CD4-positive, CD25-positive, alpha-beta regulatory T cell (primary cell): ENCODE measurements around the gene RRAGD. TPM values are rescaled to one million over a fixed set of nuclear protein-coding genes. Genes with fewer than 3 reads are reported as not detected.
A peak's percentile ranks its signal among the peaks of the same experiment; 100 is the strongest.

Experiments
- ATAC-seq, 2 donors: fragments of 150-1000 bp; cut with Tn5 transposase; one replicate each; pipeline ENCODE4 v1.10.0; 2021; ENCODE audit warnings: low read depth in 2 of 2, moderate number of reproducible peaks in 2 of 2, moderate library complexity in 1 of 2
- DNase-seq, 3 donors: peaks; one replicate each; pipeline versions ENCODE4 v3.0.0 to v3.0.0-alpha.2; 2012 to 2022; ENCODE audit warnings: mixed read lengths in 1 of 3
- H3K27ac ChIP-seq: one replicate; pipeline ENCODE4 v1.7.0; 2013; ENCODE audit warnings: mild to moderate bottlenecking, low read length; ENCODE audit not compliant: insufficient read depth, poor library complexity, severe bottlenecking
- H3K27me3 ChIP-seq: one replicate; pipeline ENCODE4 v1.7.0; 2013; ENCODE audit warnings: low read length; ENCODE audit not compliant: control insufficient read depth, insufficient read depth
- H3K36me3 ChIP-seq: one replicate; pipeline ENCODE4 v1.7.0; 2013; ENCODE audit warnings: mild to moderate bottlenecking, low read length, moderate library complexity; ENCODE audit not compliant: control insufficient read depth, insufficient read depth
- H3K4me1 ChIP-seq: 2 replicates; pipeline ENCODE4 v1.7.0; 2013; ENCODE audit warnings: mild to moderate bottlenecking, low read length; ENCODE audit not compliant: insufficient read depth, control insufficient read depth, poor library complexity, severe bottlenecking
- H3K4me3 ChIP-seq: one replicate; pipeline ENCODE4 v1.7.0; 2013; ENCODE audit warnings: low read depth, mild to moderate bottlenecking, low read length, moderate library complexity
- H3K9me3 ChIP-seq, 2 experiments: 1 replicate in 1 of 2; 2 replicates in 1 of 2; pipeline ENCODE4 v1.7.0; 2013; ENCODE audit warnings: low read length in 2 of 2, mild to moderate bottlenecking in 1 of 2, moderate library complexity in 1 of 2; ENCODE audit not compliant: control insufficient read depth in 2 of 2
- H3K27ac Mint-ChIP-seq, 3 donors: one replicate each; pipeline ENCODE4 v1.8.0; 2020 to 2022; ENCODE audit warnings: mild to moderate bottlenecking in 3 of 3, mixed read lengths in 3 of 3, moderate library complexity in 2 of 3
- H3K27me3 Mint-ChIP-seq: one replicate; pipeline ENCODE4 v1.8.0; 2022; ENCODE audit warnings: mild to moderate bottlenecking, mixed read lengths
- H3K36me3 Mint-ChIP-seq: one replicate; pipeline ENCODE4 v1.8.0; 2020; ENCODE audit warnings: mixed read lengths
- H3K4me1 Mint-ChIP-seq, 4 donors: one replicate each; pipeline ENCODE4 v1.8.0; 2020 to 2022; ENCODE audit warnings: mixed read lengths in 4 of 4, mild to moderate bottlenecking in 1 of 4
- H3K4me3 Mint-ChIP-seq, 4 donors: one replicate each; pipeline ENCODE4 v1.8.0; 2020 to 2022; ENCODE audit warnings: mild to moderate bottlenecking in 4 of 4, mixed read lengths in 4 of 4, moderate library complexity in 3 of 4
- H3K9me3 Mint-ChIP-seq, 7 donors: one replicate each; pipeline ENCODE4 v1.8.0; 2020 to 2022; ENCODE audit warnings: mixed read lengths in 7 of 7, mild to moderate bottlenecking in 3 of 7, moderate library complexity in 2 of 7
- polyA plus RNA-seq, 4 donors: library from polyadenylated mRNA; unstranded; fragments of 300-500 nt; fragmentation: Illumina TruSeq; gene quantifications; one replicate each; pipeline ENCODE4 v1.2.3, GENCODE V29; 2021
- total RNA-seq: library from RNA; stranded (reverse); gene quantifications from one replicate; pipeline ENCODE4 v1.2.3, GENCODE V29; 2022

The RRAGD gene
- total and polyA plus RNA-seq, 5 donors from 2014 or later: 0.17 to 1.7 (median 0.78) TPM

DNA sequence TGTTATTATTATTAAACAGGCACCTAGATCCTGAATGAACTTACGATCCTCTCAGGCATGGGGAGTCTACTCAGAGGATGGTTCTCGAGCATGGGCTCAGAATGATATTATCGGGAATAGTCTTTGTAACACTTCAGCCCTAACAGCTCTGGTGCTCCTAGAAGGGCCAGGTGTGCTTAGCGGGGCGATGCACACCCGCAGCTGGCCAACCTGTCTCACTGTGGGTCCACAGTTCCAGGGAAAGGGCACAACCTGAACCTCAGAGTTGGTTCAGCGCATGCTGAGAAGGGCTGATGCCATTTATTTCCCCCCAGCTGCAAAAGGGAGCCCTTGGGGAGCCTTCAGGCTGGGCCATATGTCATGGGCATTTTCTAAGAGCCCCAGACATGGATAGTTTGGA is 26.2 kb downstream of the RRAGD start:
- H3K4me3 ChIP-seq: no peak overlapping the region
- Mint-ChIP-seq H3K27me3 (peaks cover 22% of the 10 kb centered on the region), H3K4me3 (no peak overlapping the region), H3K36me3 (no peaks in the 10 kb centered on the region), H3K27ac (no peak overlapping the region), H3K9me3 (peaks cover 0 to 2% (median 0%) of the 10 kb centered on the region in 7 donors), H3K4me1 (peaks cover 0 to 2% (median 0%) of the 10 kb centered on the region in 4 donors)
- H3K4me1 ChIP-seq: no peaks in the 10 kb centered on the region
- H3K9me3 ChIP-seq: no peaks in the 10 kb centered on the region
- no peaks in the 10 kb centered on the region for H3K36me3 ChIP-seq
- ATAC-seq: no peak
- no peak overlapping the region for H3K27ac ChIP-seq
- peaks cover 5% of the 10 kb centered on the region for H3K27me3 ChIP-seq
- DNase-seq: no peak

GRCh38 chr6:89385156-89385667 is 26.9 kb downstream of the RRAGD start:
- H3K27ac Mint-ChIP-seq: no peak overlapping the region
- no peaks in the 10 kb centered on the region for H3K36me3 ChIP-seq
- H3K36me3 Mint-ChIP-seq: no peaks in the 10 kb centered on the region
- no peak for DNase-seq
- peaks cover 0 to 2% (median 0%) of the 10 kb centered on the region in 4 donors for H3K4me1 Mint-ChIP-seq
- H3K9me3 Mint-ChIP-seq: peaks cover 0 to 2% (median 0%) of the 10 kb centered on the region in 7 donors
- H3K27me3 ChIP-seq: peaks cover 5% of the 10 kb centered on the region
- no peak overlapping the region for H3K4me3 ChIP-seq
- H3K9me3 ChIP-seq: no peaks in the 10 kb centered on the region
- no peaks in the 10 kb centered on the region for H3K4me1 ChIP-seq
- peaks cover 24% of the 10 kb centered on the region for H3K27me3 Mint-ChIP-seq
- no peak overlapping the region for H3K4me3 Mint-ChIP-seq
- no peak for ATAC-seq
- no peak overlapping the region for H3K27ac ChIP-seq

DNA sequence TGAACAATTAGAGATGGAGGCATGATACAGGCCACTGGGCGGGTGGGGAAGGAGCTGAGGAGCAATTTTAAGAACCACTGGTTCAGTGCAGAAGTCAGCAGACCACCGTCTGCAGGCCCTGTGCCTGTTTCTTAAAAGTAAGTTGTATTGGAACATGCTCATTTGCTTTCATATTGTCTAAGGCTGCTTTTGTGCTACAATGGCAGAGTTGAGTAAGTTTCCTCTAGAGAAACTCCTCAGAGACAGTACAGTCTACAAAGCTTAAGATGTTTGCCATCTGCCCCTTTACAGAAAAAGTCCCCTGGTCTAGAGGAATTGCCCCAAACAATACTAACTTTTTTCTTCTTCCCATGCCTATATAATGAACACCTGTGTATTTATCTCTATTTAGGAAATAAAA is 31.0 kb downstream of the RRAGD start:
- ATAC-seq: no peak
- H3K36me3 ChIP-seq: no peaks in the 10 kb centered on the region
- H3K27ac ChIP-seq: no peak overlapping the region
- Mint-ChIP-seq H3K4me3 (no peak overlapping the region), H3K9me3 (peaks cover 0 to 2% (median 0%) of the 10 kb centered on the region in 7 donors), H3K27ac (peak overlapping the region in 1 of 3 donors; percentile 29), H3K4me1 (peaks cover 0 to 5% (median 0%) of the 10 kb centered on the region in 4 donors), H3K36me3 (no peaks in the 10 kb centered on the region), H3K27me3 (peaks cover 15% of the 10 kb centered on the region)
- H3K4me1 ChIP-seq: no peaks in the 10 kb centered on the region
- no peaks in the 10 kb centered on the region for H3K9me3 ChIP-seq
- DNase-seq: no peak
- H3K27me3 ChIP-seq: peaks cover 5% of the 10 kb centered on the region
- no peak overlapping the region for H3K4me3 ChIP-seq

- H3K9me3 ChIP-seq: no peaks in the 10 kb centered on the region
- H3K4me3 ChIP-seq: no peak overlapping the region
- no peaks in the 10 kb centered on the region for H3K36me3 Mint-ChIP-seq
- peaks cover 0 to 14% (median 7%) of the 10 kb centered on the region in 4 donors for H3K4me1 Mint-ChIP-seq
- no peak overlapping the region for H3K27ac ChIP-seq
- H3K9me3 Mint-ChIP-seq: no peaks in the 10 kb centered on the region
- peaks cover 5% of the 10 kb centered on the region for H3K27me3 ChIP-seq
- DNase-seq (no peak), ATAC-seq (no peak)
- H3K27ac Mint-ChIP-seq: no peak overlapping the region
- H3K27me3 Mint-ChIP-seq: peaks cover 15% of the 10 kb centered on the region
- H3K36me3 ChIP-seq: no peaks in the 10 kb centered on the region
- no peak overlapping the region for H3K4me3 Mint-ChIP-seq
- peaks cover 5% of the 10 kb centered on the region for H3K4me1 ChIP-seq
These were observed 32.8 kb downstream of the RRAGD start for GRCh38 chr6:89379281-89379680.

- DNase-seq (no peak), ATAC-seq (no peak)
- Mint-ChIP-seq H3K27ac (no peak overlapping the region), H3K4me3 (no peak overlapping the region), H3K4me1 (peaks cover 0 to 14% (median 7%) of the 10 kb centered on the region in 4 donors), H3K36me3 (no peaks in the 10 kb centered on the region), H3K27me3 (peaks cover 15% of the 10 kb centered on the region), H3K9me3 (no peaks in the 10 kb centered on the region)
- Histone ChIP-seq H3K36me3 (no peaks in the 10 kb centered on the region), H3K27ac (no peak overlapping the region), H3K4me3 (no peak overlapping the region), H3K4me1 (peaks cover 5% of the 10 kb centered on the region), H3K27me3 (peaks cover 5% of the 10 kb centered on the region), H3K9me3 (no peaks in the 10 kb centered on the region)
These were observed 33.4 kb downstream of the RRAGD start for GRCh38 chr6:89378628-89379027.

- Histone ChIP-seq H3K4me3 (no peak overlapping the region), H3K9me3 (no peaks in the 10 kb centered on the region), H3K27ac (no peak overlapping the region), H3K27me3 (no peaks in the 10 kb centered on the region), H3K4me1 (peaks cover 14% of the 10 kb centered on the region), H3K36me3 (no peaks in the 10 kb centered on the region)
- H3K27me3 Mint-ChIP-seq: peaks cover 5% of the 10 kb centered on the region
- ATAC-seq (peak; percentile 84 to 85), DNase-seq (peak; percentile 44 to 89 (median 79))
- H3K4me3 Mint-ChIP-seq: peak overlapping the region in 1 of 4 donors; percentile 32
- peak overlapping the region in 2 of 3 donors; percentile 53 to 90 for H3K27ac Mint-ChIP-seq
- H3K9me3 Mint-ChIP-seq: no peaks in the 10 kb centered on the region
- H3K4me1 Mint-ChIP-seq: peaks cover 7 to 29% (median 15%) of the 10 kb centered on the region in 4 donors
- no peaks in the 10 kb centered on the region for H3K36me3 Mint-ChIP-seq
These were observed 36.4 kb downstream of the RRAGD start for GRCh38 chr6:89375427-89376267.

DNA sequence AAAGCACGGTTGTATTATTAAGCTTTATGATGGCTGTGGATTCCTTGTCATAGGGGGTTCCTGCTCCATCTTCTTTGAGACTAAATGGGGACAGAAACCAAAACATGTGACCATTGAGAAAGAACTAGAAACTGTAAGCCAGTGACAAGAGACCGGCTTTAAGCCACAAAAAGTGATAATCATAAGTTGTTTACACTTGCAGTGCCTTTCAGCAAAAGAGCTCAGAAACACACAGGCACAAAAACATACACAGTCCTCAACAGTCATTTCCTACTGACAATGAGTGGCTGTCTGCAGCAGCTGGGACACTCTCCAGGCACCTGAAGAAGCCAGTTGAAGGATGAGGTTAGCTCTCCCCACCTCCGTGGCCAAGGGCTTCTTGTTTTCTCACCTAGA is 39.6 kb downstream of the RRAGD start:
- H3K4me1 ChIP-seq: peaks cover 14% of the 10 kb centered on the region
- peak in 2 of 3 donors; percentile 17 to 67 for DNase-seq
- Mint-ChIP-seq H3K4me1 (peaks cover 7 to 33% (median 16%) of the 10 kb centered on the region in 4 donors), H3K36me3 (no peaks in the 10 kb centered on the region), H3K27ac (peak overlapping the region; percentile 15 to 83 (median 24)), H3K9me3 (no peaks in the 10 kb centered on the region), H3K4me3 (peak overlapping the region in 2 of 4 donors; percentile 3 to 41), H3K27me3 (no peaks in the 10 kb centered on the region)
- H3K27me3 ChIP-seq: no peaks in the 10 kb centered on the region
- H3K27ac ChIP-seq: peak overlapping the region; percentile 52
- H3K9me3 ChIP-seq: no peaks in the 10 kb centered on the region
- peak overlapping the region; percentile 52 for H3K4me3 ChIP-seq
- no peaks in the 10 kb centered on the region for H3K36me3 ChIP-seq
- ATAC-seq: peak; percentile 15 to 17
